B cell (primary cell): ENCODE results near the gene SBK2. TPM values are rescaled to one million over a fixed set of nuclear protein-coding genes. Genes with fewer than 3 reads are reported as not detected.

Source experiments
- ATAC-seq: fragments of 200-7000 bp; cut with Tn5 transposase; one replicate; pipeline ENCODE4 v1.10.0; 2021; ENCODE audit warnings: low read depth, mild to moderate bottlenecking, moderate number of reproducible peaks, moderate library complexity
- CTCF ChIA-PET: fragments of 350-600 bp; sonication (Branson Sonifier 250); formaldehyde crosslinking; loops from one replicate; lab custom pipeline; 2021; ENCODE audit warnings: antibody characterized with exemption, inconsistent platforms; lab: Charles Lee
- POLR2A ChIA-PET: fragments of 350-600 bp; sonication (Branson Sonifier 250); formaldehyde crosslinking; loops from one replicate; lab custom pipeline; 2021; ENCODE audit warnings: antibody characterized with exemption; lab: Charles Lee
- DNase-seq: peaks from one replicate; pipeline ENCODE4 v3.0.0; 2013
- H2AFZ ChIP-seq: 2 replicates; pipeline ENCODE4 v1.6.1; 2012; ENCODE audit warnings: mild to moderate bottlenecking, low read depth, low read length; ENCODE audit not compliant: insufficient read depth, poor library complexity, severe bottlenecking
- H3K27ac ChIP-seq, 2 donors: 1 replicate in 1 of 2; 2 replicates in 1 of 2; pipeline ENCODE4 v1.5.1; 2012 to 2013; ENCODE audit warnings: low read length in 2 of 2, mild to moderate bottlenecking in 2 of 2, moderate library complexity in 1 of 2
- H3K27me3 ChIP-seq, 4 experiments: fragments of 200-600 bp in 1 of 4; sonication (generic) in 1 of 4; replicated peaks in 1 of 4; 1 replicate in 2 of 4; 2 replicates in 2 of 4; pipeline versions ENCODE4 v1.6.1 to v1.7.0; 2013 to 2016; ENCODE audit warnings: low read length in 3 of 4, mild to moderate bottlenecking in 2 of 4, mixed read lengths in 1 of 4, moderate library complexity in 1 of 4; ENCODE audit not compliant: insufficient read depth in 4 of 4, control insufficient read depth in 3 of 4; ENCODE audit errors: control extremely low read depth in 1 of 4
- H3K36me3 ChIP-seq, 2 experiments: replicated peaks in 1 of 2; 1 replicate in 1 of 2; 2 replicates in 1 of 2; pipeline versions ENCODE4 v1.6.1 to v1.7.1; 2013; ENCODE audit warnings: low read length in 1 of 2; ENCODE audit not compliant: insufficient read depth in 2 of 2, control insufficient read depth in 1 of 2; ENCODE audit errors: control extremely low read depth in 1 of 2, extremely low read depth in 1 of 2
- H3K4me1 ChIP-seq, 2 donors: fragments of 200-600 bp in 1 of 2; sonication (generic) in 1 of 2; 1 replicate in 1 of 2; 2 replicates in 1 of 2; pipeline versions ENCODE4 v1.5.1 to v1.6.1; 2013 to 2017; ENCODE audit warnings: low read length in 2 of 2; ENCODE audit not compliant: control insufficient read depth in 2 of 2, insufficient read depth in 2 of 2
- H3K4me2 ChIP-seq: replicated peaks from 2 replicates; pipeline ENCODE3; 2012; ENCODE audit warnings: mild to moderate bottlenecking, low read depth, low read length; ENCODE audit not compliant: poor library complexity, severe bottlenecking
- H3K4me3 ChIP-seq, 5 experiments: fragments of 200-600 bp in 1 of 5; sonication (generic) in 1 of 5; 1 replicate in 3 of 5; 2 replicates in 2 of 5; pipeline versions ENCODE4 v1.5.1 to v1.7.0; 2011 to 2016; ENCODE audit warnings: low read length in 4 of 5, mild to moderate bottlenecking in 4 of 5, low read depth in 2 of 5, control low read depth in 1 of 5, moderate library complexity in 1 of 5; ENCODE audit not compliant: insufficient read depth in 1 of 5; ENCODE audit errors: control extremely low read depth in 1 of 5, extremely low read depth in 1 of 5
- H3K79me2 ChIP-seq: fragments of 200-600 bp; sonication (generic); one replicate; pipeline ENCODE4 v1.6.0; 2016; ENCODE audit warnings: low read length; ENCODE audit not compliant: control insufficient read depth, insufficient read depth
- H3K9ac ChIP-seq: fragments of 200-600 bp; sonication (generic); 2 replicates; pipeline ENCODE4 v1.6.1; 2017; ENCODE audit warnings: mild to moderate bottlenecking, low read length, moderate library complexity
- H3K9me3 ChIP-seq, 3 donors: one replicate each; pipeline versions ENCODE4 v1.6.1 to v1.7.1; 2013; ENCODE audit warnings: low read length in 2 of 3; ENCODE audit not compliant: control insufficient read depth in 2 of 3, insufficient read depth in 1 of 3; ENCODE audit errors: control extremely low read depth in 1 of 3
- H4K20me1 ChIP-seq: 2 replicates; pipeline ENCODE4 v1.6.0; 2012; ENCODE audit warnings: mild to moderate bottlenecking, low read length; ENCODE audit not compliant: insufficient read depth, control insufficient read depth, poor library complexity, severe bottlenecking
- H3K27ac Mint-ChIP-seq: one replicate; pipeline ENCODE4 v1.8.0; 2021; ENCODE audit warnings: mixed read lengths
- H3K27me3 Mint-ChIP-seq: one replicate; pipeline ENCODE4 v1.8.0; 2021; ENCODE audit warnings: mixed read lengths
- H3K4me1 Mint-ChIP-seq: one replicate; pipeline ENCODE4 v1.8.0; 2021; ENCODE audit warnings: mixed read lengths
- H3K4me3 Mint-ChIP-seq: one replicate; pipeline ENCODE4 v1.8.0; 2021; ENCODE audit warnings: mixed read lengths
- H3K9me3 Mint-ChIP-seq: one replicate; pipeline ENCODE4 v1.8.0; 2022; ENCODE audit warnings: mixed read lengths; ENCODE audit not compliant: insufficient read depth
- EZH2 ChIP-seq: IDR thresholded peaks from 2 replicates; pipeline ENCODE4 v1.6.1; 2012; ENCODE audit warnings: borderline replicate concordance, low read depth, mild to moderate bottlenecking, moderate library complexity, low read length; ENCODE audit not compliant: insufficient read depth, poor library complexity, severe bottlenecking
- WGBS: methylation state at CpG from one replicate; pipeline ENCODE4 v1.1.5; 2013; ENCODE audit warnings: missing lambda C conversion rate; ENCODE audit not compliant: insufficient coverage; 5-methylcytosine and 5-hydroxymethylcytosine counted together
- intact Hi-C: fragments of 100-400 bp; cut with micrococcal nuclease; formaldehyde crosslinking; loops from one replicate; pipeline ENCODE4 v1.10.0; 2022
- polyA plus RNA-seq: library from polyadenylated mRNA; depleted of rRNA; stranded (reverse); fragments of >200 nt; gene quantifications from 2 replicates; pipeline ENCODE4 v1.2.3, GENCODE V29; 2012
- total RNA-seq, 2 donors: library from RNA; stranded (reverse); fragments of 120-200 nt in 1 of 2; gene quantifications; 1 replicate in 1 of 2; 2 replicates in 1 of 2; pipeline versions ENCODE4 v1.2.3 to v1.2.4, GENCODE V29; 2013 to 2022
- TF ChIP-seq, protein P1 (sequence below): fragments of 200-600 bp; IDR thresholded peaks from one replicate; pipeline ENCODE4 v1.8.0; 2022; ENCODE audit warnings: antibody characterized with exemption, mild to moderate bottlenecking

SBK2 gene
- total and polyA plus RNA-seq, 2 donors (not counting 1 experiment from before 2014, with no cell fraction given) = not detected

DNA sequence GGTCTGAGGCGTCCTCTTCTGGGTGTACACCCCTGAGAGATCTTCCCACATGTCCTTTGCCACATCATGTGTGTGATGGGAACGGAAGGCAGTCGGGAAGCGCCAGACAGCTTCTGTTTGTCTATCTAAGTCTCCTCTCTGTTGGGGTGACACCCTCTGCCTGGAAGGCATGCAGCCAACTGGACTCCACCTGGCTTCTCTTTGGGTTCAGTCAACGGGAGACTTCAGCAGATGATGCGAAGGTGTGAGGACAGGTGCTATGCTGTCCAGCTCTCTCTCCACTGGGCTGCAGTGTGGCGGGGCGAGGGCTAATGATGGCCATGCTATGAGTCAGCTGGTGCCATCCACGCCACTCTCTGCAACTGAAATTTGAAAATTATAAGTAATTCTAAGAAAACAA lies 22.8 kb upstream of the SBK2 start:
- Histone ChIP-seq H4K20me1 (no peaks in the 10 kb centered on the region), H3K4me2 (no peak overlapping the region), H3K36me3 (no peaks in the 10 kb centered on the region), H2AFZ (no peak overlapping the region), H3K79me2 (no peaks in the 10 kb centered on the region), H3K9ac (no peak overlapping the region), H3K27ac (no peak overlapping the region), H3K27me3 (peaks cover 0 to 6% (median 3%) of the 10 kb centered on the region in 4 experiments), H3K4me3 (no peak overlapping the region), H3K9me3 (peaks cover 2 to 12% (median 4%) of the 10 kb centered on the region in 3 donors), H3K4me1 (no peaks in the 10 kb centered on the region)
- no peak for TF ChIP-seq EZH2
- TF ChIP-seq, protein P1, sequence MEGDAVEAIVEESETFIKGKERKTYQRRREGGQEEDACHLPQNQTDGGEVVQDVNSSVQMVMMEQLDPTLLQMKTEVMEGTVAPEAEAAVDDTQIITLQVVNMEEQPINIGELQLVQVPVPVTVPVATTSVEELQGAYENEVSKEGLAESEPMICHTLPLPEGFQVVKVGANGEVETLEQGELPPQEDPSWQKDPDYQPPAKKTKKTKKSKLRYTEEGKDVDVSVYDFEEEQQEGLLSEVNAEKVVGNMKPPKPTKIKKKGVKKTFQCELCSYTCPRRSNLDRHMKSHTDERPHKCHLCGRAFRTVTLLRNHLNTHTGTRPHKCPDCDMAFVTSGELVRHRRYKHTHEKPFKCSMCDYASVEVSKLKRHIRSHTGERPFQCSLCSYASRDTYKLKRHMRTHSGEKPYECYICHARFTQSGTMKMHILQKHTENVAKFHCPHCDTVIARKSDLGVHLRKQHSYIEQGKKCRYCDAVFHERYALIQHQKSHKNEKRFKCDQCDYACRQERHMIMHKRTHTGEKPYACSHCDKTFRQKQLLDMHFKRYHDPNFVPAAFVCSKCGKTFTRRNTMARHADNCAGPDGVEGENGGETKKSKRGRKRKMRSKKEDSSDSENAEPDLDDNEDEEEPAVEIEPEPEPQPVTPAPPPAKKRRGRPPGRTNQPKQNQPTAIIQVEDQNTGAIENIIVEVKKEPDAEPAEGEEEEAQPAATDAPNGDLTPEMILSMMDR = no peak
- 95% methylated on average over 7 of the region's 9 CpGs for WGBS
- Mint-ChIP-seq H3K27ac (no peak overlapping the region), H3K9me3 (no peaks in the 10 kb centered on the region), H3K27me3 (peaks cover 5% of the 10 kb centered on the region), H3K4me1 (no peaks in the 10 kb centered on the region), H3K4me3 (no peak overlapping the region)
- ChIA-PET POLR2A (interaction anchor here (0.6 kb wide), 1 partner anchor 12 kb away, joined by 3 read pairs; no protein-coding TSS in a partner anchor), CTCF (no interaction called here)
- intact Hi-C loops = no loop called here
- ATAC-seq (no peak), DNase-seq (no peak)

GRCh38 chr19:55554741-55555152 lies 17.8 kb upstream of the SBK2 start:
- Histone ChIP-seq H3K36me3 (no peaks in the 10 kb centered on the region), H2AFZ (no peak overlapping the region), H3K79me2 (no peaks in the 10 kb centered on the region), H3K4me3 (no peak overlapping the region), H4K20me1 (no peaks in the 10 kb centered on the region), H3K9ac (no peak overlapping the region), H3K9me3 (no peaks in the 10 kb centered on the region), H3K4me2 (no peak overlapping the region), H3K27ac (no peak overlapping the region), H3K27me3 (no peaks in the 10 kb centered on the region), H3K4me1 (no peaks in the 10 kb centered on the region)
- ChIA-PET CTCF (interaction anchor here (0.6 kb wide), 1 partner anchor 624 kb away, joined by 3 read pairs; no protein-coding TSS in a partner anchor), POLR2A (no interaction called here)
- H3K9me3 Mint-ChIP-seq = no peaks in the 10 kb centered on the region
- TF ChIP-seq, protein P1 = no peak
- TF ChIP-seq EZH2 = no peak
- H3K27me3 Mint-ChIP-seq = peaks cover 24% of the 10 kb centered on the region
- intact Hi-C loops = no loop called here
- WGBS = 87% methylated on average over 8 of the region's 8 CpGs
- ATAC-seq (no peak), DNase-seq (no peak)
- no peak overlapping the region for H3K27ac Mint-ChIP-seq
- peaks cover 2% of the 10 kb centered on the region for H3K4me1 Mint-ChIP-seq
- H3K4me3 Mint-ChIP-seq = no peak overlapping the region
